ENCODE data around the gene NRXN3.

The NRXN3 gene

GRCh38 chr14:79569072-79569471 lies 1398.9 kb downstream of the NRXN3 start:
- DNase-seq: no peak

GRCh38 chr14:79570648-79571047 lies 1400.5 kb downstream of the NRXN3 start:
- DNase-seq: no peak

GRCh38 chr14:79571366-79571765 lies 1401.2 kb downstream of the NRXN3 start:
- no peak for DNase-seq

DNA sequence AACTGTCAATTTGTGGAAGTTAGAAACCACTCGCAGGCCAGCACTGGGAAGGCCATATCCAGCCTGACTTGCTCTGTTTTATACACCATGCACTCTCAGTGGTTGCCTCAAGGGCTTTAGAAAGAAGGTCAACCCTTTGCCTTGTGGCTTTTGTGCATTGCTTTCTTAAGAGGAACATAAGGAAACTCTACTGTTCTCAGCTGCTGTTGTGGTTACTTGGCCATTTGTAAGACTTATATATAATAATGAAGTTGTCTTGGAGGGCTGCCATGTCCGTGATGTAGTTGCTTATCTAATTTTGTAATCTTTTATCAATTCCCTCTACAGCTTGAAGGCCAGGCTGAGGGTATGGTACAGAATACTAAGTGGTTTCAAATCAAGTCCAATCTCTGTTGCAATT lies 1403.3 kb downstream of the NRXN3 start:
- DNase-seq: no peak

GRCh38 chr14:79575032-79575431 lies 1404.9 kb downstream of the NRXN3 start:
- DNase-seq: no peak

- peak; percentile 73 to 85 for DNase-seq
Measured at GRCh38 chr14:79576424-79576823, 1406.3 kb downstream of the NRXN3 start.

- no peak for DNase-seq
Measured at GRCh38 chr14:79578470-79578869, 1408.3 kb downstream of the NRXN3 start.

- DNase-seq: no peak
Measured at GRCh38 chr14:79580414-79580813, 1410.2 kb downstream of the NRXN3 start.

DNA sequence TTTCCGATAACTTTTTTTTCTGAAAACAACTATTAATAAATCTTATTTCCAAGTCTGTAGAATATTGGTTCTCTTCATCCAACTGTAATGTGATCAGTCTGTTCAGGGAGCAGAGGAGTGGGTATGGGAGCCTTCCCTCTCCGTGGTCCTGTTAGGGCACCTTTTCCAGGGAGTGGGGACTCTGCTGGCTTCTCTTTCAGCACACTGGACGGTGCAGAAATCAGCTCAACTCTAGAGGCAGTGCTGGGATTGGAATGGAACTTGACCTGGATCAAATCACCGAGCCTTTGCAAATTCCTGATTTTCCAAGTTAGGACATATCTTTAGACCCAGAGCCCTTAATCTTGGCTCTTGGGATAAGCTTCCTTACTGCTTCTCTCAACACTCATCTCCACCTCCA lies 1410.7 kb downstream of the NRXN3 start:
- no peak for DNase-seq

GRCh38 chr14:79581912-79582576 lies 1411.9 kb downstream of the NRXN3 start:
- DNase-seq: no peak

DNA sequence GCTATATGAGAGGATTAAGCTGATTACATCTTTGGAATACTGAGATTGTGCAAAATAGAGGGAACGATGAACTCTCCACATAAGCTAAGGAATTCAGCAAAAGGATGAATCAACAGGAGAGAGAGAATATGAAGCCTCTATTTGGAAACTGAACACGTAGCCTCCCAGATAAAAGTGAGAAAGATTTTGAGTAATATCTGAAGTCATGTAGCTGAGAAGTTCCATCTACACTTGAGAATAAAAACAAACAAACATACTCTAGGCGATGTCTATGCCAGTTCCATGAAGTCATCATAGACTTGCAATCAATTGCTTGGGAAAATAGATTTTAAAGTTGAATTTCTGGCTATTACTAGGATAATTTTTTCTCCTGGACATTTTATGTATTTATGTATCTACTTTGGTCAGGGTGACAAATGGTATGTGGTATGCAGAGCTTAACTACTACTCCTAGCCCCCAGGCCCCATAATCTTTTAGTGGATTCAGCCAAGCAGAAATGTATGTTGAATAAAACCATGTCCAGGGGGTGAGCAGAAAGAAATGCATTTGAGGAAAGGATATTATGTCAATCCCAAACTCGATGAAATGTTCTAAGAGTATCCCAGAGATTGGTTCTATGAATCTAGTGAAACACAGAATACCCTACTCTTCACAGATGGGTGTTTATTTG lies 1413.7 kb downstream of the NRXN3 start:
- DNase-seq: no peak

- DNase-seq: peak; percentile 12 to 40
Measured at GRCh38 chr14:79584679-79585078, 1414.5 kb downstream of the NRXN3 start.

GRCh38 chr14:79585845-79586244 lies 1415.7 kb downstream of the NRXN3 start:
- DNase-seq: peak; percentile 48 to 67

DNA sequence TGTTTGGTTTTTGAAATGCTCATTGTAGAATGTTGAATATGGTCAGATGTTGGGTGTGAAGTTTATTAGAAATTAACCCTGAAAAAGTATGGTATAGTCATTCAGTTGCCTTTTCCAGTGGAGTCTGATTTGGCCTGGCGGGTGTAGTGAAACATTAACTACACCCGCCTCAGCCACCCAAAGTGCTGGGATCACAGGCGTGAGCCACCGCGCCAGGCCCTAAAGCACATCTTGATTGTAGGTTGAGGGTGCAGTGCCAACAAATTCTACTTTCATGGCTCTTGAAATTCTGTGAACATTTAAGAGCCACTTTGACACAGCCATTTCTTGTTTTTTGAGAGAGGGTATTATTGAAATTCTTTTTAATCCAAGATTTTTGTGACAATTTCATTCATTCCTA lies 1416.2 kb downstream of the NRXN3 start:
- DNase-seq: peak in 1 of 2 experiments; percentile 68

- peak; percentile 83 to 93 for DNase-seq
Measured at GRCh38 chr14:79586989-79587598, 1416.9 kb downstream of the NRXN3 start.

DNA sequence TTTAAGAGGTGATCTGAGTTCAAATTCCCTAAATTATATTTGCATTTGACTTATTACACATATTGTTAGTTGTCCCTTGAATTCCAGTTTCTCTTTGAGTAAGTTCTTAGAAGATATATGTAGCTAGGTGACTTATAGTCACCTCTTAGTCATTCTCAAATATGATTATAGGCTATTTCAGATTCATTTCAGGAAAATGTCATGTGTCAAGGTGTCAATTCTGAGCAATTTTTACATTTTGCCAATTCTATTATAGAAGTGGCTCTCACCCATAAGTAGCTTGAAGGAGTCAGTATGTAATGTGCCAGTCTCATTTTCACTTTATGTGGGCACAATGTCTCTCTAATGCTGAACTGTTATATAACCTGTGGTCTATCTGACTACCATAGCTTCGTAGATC lies 1417.7 kb downstream of the NRXN3 start:
- no peak for DNase-seq

GRCh38 chr14:79588398-79588797 lies 1418.2 kb downstream of the NRXN3 start:
- no peak for DNase-seq

- DNase-seq: no peak
Measured at GRCh38 chr14:79596551-79596950, 1426.4 kb downstream of the NRXN3 start.

DNA sequence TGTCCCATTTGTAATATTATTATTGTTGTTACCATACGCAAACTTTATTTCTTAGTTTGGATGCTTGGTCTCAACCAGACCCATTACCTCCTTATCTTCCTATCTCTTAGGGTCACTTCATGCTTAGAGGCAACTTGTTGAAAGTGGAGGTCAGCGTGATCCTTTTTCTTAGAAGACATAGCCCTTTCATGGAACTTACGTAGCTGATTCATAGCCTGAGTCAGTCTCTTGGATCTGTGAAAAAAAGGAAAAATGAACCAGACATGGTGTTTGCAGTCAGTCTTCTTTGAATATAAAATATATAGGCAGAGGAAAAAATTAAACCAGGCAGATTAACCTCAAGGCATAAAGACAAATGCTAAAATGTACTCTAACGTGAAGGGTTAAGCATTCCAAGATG lies 1427.4 kb downstream of the NRXN3 start:
- DNase-seq: no peak

GRCh38 chr14:79598339-79598738 lies 1428.2 kb downstream of the NRXN3 start:
- DNase-seq: no peak

DNA sequence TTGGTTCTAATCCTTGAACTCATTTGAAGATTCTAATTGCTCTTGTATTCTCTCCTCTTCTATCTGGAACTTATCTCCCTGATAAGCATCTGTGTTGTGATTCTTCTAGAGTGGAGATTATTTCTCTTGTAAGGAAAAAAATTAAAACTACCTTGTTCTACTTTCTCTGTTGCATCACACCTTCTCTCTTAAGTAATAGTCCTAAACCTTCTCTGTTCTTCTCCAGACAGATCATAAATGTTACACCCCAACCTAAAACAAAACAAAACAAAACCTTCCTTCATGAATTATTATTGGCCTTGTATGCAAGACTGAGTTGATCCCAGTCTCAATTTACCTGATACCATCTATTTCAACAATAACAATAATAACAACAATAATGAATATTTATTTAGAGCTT lies 1429.1 kb downstream of the NRXN3 start:
- no peak for DNase-seq

DNA sequence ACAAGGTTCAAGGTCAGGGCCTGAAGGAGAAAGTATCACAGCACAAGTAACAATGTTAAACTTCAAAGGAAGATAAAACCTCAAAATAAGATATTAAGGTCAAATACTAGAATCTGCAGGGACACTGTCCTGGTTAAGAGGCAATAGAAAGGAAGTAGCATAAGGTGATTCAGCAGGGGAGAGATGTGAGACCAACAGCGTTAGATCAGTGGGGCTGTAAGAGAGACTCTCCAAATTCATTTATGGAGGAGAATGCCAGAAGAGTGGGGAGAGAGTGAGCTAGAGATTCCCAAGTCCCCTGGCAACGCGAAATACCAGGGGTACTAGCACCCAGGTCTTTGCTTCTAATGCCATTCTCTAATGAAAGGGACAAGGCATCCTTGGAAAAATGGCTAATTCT lies 1430.2 kb downstream of the NRXN3 start:
- no peak for DNase-seq

- no peak for DNase-seq
Measured at GRCh38 chr14:79601579-79601978, 1431.4 kb downstream of the NRXN3 start.

DNA sequence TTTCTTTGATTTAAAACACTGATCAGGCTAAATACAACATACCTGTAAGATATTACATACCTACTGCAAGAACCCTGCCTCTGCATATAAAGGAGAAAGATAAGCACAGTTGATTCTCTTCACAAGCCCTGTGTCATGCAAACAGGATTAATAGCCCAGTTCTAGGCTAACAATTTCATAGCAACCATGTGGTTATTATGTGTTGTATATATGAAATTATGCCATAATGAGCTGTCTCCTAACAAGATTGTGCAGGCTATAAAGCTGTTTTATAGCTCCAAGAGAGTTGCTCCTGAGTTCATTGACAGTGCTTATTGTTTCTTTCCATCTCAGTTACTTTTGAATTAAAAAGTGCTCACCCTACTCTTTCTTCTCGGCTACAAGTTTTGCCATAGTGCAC lies 1431.9 kb downstream of the NRXN3 start:
- DNase-seq: no peak

All from NCI-H446 (cell line).